Renal cortical epithelial cell (primary cell): Measurements from ENCODE around the gene CD14. TPM values are rescaled to one million over a fixed set of nuclear protein-coding genes. Genes with fewer than 3 reads are reported as not detected.
"Not testable (repeated sequence)": the region's sequence is repeated elsewhere in the genome, so short reads cannot be mapped to it uniquely, and the experiment has no call there.

ENCODE experiments used
- DNase-seq: peaks from one replicate; pipeline ENCODE4 v3.0.0-alpha.2; 2011; ENCODE audit warnings: low read depth
- total RNA-seq: library from RNA; depleted of rRNA; stranded (reverse); fragments of >200 nt; gene quantifications from 2 replicates; pipeline ENCODE4 v1.2.3, GENCODE V29; 2014

Gene CD14
- 5.3 TPM in 1 of 2 replicates, not detected in the other for total RNA-seq

DNA sequence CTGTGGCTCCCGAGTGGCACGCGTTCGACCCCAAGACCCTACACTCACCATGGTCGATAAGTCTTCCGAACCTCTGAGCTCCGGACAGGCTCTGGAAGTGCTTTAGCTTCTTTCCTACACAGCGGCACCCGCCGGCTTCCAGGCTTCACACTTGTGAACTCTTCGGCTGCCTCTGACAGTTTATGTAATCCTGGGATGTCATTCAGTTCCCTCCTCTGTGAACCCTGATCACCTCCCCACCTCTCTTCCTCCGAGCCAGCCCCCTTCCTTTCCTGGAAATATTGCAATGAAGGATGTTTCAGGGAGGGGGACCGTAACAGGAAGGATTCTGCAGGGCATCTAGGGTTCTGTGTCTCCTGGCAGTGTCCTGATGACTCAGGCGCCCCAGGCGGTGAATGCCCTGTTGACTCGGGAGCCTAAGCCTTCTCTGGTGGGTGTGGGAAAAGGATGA, at the start of gene CD14:
Gene CD14 (minus strand): TSS at position 155 of the 451 bp plus-strand sequence. CDS start 104 bp downstream, at position 51.
- peak; percentile 49 for DNase-seq

DNA sequence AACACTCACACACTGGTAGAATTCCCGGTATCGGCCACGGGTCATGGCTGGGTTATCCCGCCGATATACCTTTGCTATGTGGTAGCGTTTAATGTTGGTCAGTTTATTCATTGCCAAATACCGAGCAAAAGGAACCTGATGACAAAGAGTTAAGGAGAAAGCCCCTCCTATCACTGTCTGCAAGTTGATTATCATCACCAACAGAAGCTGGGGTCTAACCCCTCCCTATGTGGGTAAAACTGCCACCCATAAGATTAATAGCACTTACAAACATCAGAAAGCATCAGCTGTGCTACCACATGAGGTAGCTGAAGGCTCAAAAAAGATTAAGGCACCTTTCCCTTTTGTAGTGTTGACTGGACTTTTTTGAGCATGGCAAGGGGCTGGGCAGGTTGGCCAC, 46.0 kb upstream of the CD14 start:
- DNase-seq: no peak

DNA sequence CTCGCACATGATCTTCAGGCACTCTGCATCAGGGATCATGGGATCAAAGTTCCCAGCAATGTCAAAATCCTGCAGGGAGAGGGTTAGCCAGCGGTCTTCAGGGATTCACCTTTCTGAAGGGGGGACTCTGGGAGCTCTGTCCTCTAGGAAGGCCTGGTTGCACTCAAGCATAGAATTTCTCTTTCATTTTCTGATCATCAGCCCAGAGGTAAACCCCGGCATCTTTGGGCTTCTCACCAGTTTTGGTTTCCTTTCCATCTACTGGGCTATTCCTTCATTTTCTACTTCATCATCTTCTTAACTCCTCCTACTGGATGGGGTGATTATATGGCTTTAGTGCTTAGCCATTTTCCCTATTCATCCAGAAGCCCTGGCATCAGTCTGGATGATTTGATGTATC, 45.0 kb upstream of the CD14 start:
- DNase-seq: no peak

DNA sequence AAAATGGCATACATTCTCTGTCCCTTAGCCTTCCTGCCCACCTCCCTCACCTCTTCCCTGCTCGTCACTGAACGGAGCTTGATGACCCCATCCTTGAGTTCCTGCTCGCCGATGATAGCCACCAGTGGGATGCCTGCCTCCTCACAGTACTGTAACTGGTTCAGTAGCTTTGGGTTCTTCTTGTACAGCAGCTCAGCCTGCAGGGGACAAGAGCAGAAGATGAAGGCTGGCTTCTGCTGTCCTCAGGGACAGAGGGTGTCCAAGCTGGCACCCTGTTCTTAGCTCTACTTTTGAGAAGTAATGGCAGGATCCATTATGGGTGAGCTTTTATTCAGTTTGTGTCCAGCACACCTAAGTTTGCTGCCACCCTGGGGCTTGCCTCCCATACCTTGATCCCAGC, 41.7 kb upstream of the CD14 start:
- no peak for DNase-seq

DNA sequence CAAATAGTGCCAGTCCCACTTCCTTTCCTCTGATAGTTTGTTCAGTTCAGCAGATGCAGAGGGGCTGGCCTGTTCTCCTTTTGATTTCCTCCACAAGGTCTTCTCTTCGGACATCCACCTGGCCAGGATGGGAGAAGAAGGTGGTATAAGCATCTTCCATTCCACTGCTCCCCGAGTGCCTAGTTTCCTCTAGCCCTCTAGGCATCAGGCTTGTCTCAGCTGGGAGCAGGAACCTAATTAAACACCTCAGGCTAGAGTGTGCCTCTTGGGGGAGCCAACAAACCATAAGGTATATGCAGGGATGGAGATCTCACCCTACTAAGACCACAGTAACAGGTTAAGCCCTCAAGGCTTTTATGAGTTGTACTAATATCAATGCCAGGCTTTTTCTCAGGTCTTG, 41.2 kb upstream of the CD14 start:
- DNase-seq: no peak

DNA sequence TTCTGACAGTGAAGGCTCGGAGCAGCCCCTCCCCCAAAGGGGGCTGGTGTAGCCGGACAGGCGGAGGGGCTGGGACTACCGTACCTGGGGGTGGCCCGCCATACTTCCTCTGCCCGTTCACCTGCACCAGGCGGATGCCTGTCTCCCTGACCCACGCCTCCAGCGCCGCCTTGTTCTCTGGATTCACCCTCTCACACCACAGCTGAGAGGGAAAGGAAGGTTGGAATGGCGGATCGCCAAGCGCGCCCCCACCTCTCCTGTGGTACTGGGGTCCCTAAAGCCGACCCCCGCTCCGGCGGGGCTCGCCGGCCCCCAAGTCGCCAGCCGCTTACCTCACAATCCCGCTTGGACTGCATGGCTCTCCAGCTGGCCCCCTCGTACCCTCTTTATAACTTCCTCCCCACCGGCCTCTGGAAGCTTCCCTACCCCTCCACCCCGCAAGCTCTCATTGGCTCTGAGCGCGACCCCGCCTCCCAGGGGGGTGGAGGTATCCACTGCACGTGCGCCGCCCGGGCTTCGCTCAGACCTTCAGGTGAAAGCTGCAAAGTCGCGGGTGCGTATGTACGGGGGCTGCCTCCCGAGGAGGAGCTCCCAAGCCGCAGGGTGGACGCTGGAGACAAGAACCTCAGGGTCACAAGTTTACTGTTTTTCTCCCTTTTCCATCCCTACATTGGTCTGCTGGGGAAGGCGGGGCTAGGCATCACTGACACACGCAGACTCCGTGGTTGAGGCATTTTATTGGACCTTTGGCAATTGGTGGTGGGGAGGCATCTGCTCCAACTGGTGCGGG, 40.4 kb upstream of the CD14 start, which contains the start of gene DND1:
Gene DND1 (minus strand): TSS at position 390 of the 790 bp plus-strand sequence. CDS start 34 bp downstream, at position 356.
- DNase-seq: no peak

DNA sequence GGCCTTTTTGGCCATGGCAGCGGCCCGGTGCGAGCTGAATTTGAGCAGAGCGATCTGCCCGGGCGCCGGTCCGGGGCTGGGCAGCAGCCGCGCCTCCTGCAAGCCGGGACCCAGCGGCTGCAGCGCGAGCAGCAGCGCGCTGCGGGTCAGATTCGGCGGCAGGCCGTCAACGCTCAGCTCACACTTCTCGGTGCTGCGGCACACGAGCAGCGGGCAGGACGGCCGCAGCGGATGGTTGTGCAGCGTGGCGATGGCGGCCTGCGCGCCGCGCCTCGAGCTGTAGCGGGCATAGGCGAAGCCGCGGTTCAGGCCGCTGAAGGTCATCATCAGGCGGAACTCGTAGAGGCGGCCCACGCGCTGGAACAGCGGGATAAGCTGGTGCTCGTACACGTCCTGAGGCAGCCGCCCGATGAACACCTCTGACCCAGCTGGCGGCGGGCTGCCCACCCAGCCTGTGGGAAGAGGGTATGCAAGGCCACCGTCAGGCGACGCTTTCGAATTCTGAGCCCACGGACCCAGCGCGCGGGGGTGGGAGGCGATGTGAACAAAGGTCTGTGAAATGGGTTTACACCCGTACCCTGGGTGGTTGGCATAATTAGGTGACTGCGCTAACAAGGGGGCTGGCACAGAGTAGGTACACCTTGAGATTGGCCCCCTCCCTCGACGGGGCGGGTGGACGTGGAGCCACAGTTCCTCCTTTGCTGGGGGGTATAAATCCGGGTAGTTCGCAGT, 39.6 kb upstream of the CD14 start:
- no peak for DNase-seq

DNA sequence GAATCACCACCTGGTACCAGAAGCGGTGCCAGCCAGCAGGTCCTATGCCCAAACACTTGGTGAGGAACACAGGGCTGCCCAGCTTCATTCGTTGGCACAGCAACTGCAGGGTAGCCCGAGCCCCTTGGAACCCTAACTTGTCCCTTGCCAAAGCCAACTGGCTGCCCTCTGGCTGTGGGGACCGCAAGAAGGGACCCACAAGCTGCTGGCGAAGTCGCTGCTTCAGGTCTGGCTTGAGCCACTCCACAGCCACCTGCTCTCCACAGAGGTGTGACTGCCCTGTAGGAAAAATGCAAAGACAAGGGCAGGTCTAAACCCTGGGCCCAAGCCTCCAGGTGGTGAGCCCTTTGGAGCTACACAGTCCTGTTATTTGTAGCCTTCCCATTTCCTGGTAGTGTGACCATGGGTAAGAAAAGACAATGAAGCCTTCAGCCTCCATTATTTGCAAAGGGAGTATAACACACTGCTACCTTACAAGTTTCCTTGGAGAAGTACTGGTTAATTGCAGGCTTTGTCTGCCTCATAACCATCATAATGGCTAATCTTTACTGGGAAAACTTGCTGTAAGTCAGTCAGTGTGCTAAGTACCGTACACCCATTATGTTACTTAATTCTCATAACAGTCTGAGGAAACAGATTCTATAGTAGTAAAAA, 38.6 kb upstream of the CD14 start:
- DNase-seq: no peak

DNA sequence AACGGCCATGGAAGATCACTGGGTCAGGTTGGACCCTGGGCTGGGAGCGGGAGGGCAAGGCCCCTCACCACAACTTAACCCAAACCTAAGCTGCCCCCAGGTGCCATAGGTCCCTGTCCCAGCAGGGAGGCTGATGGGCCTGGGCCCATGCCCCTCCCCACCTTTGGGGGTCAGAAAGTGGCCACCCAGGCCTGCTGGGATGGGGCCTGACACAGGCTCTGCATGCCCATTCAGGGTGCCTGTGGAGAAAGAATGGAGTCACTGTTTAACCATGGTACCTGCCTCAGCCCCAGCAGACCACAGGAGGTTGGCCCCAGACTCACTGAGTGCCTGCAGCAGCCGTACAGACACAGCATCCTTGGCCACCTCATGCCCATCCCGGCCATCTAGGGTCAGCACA, 38.1 kb upstream of the CD14 start:
- not testable (repeated sequence) for DNase-seq

DNA sequence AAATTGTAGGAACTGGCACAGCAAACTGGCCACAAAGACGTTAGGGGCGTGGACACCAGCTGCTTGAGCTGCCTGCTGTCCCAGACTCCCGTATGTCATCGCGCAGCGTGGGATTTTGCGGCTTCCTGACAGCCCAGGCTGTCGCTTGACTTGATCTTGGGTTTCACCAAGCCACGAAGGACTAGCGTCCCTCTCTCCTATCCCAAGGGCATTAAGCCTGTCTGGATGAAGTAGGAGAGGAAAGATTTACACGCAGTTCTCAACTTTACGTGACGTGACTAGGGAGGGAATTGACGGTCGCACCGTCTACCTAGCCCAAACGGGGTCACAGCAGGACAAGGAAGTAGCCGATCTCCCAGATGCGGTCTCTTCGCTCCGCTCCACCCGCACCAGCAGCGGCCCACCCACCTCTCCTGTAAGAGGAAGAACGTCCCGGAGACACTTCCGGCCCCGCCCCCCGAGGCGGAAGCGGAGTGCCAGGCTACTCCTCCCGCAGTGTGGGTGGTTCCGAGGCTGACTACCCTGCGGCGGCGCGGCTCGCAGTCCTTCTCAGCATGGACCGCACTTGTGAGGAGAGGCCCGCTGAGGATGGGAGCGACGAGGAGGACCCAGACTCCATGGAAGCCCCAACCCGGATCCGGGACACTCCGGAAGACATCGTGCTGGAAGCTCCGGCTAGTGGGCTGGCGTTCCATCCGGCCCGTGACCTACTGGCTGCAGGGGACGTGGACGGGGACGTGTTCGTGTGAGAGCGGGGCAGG, 31.6 kb upstream of the CD14 start, which contains the start of gene WDR55:
Gene WDR55 (plus strand): TSS at position 546 of the 761 bp plus-strand sequence. CDS start 9 bp downstream, at position 555.
- DNase-seq: peak; percentile 86

DNA sequence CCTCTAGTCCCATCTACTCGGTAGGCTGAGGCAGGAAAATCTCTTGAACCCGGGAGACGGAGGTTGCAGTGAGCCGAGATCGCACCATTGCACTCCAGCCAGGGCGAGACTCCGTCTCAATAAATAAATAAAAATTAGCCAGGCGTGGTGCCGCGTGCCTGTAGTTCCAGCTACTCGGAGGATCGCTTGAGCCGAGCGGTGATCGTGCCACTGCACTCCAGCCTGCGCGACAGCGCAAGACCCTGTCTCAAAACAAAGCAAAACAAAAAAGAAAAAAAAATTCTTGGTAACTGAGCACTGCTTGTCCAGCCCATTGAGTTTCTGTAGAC, 31.0 kb upstream of the CD14 start:
- no peak for DNase-seq

DNA sequence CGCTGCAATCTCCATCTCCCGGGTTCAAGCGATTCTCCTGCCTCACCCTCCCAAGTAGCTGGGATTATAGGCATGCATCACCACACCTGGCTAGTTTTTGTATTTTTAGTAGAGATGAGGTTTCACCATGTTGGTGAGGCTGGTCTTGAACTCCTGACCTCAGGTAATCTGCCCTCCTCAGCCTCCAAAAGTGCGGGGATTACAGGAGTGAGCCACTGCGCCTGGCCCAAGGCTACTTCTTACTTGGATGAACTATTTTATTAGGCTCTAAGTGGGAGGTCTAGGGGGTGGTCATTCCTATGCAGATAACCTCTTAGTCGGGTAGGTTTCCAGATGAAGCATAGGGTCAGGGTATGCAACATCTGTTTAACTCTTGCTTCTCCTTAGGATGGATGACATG, 27.4 kb upstream of the CD14 start:
- not testable (repeated sequence) for DNase-seq

DNA sequence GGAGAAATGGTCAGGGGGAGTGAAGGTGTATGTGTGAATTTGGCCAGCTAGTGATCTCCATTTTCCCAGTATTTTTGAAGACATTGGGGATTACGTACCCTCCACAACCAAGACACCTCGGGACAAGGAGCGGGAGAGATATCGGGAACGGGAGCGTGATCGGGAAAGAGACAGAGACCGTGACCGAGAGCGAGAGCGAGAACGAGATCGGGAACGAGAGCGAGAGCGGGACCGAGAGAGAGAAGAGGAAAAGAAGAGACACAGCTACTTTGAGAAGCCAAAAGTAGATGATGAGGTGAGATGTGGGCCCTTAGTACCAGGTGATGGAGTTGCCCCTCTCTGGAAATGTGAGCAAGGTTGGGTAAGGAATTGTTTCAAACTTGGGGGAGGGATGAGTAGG, 25.9 kb upstream of the CD14 start:
- DNase-seq: no peak

DNA sequence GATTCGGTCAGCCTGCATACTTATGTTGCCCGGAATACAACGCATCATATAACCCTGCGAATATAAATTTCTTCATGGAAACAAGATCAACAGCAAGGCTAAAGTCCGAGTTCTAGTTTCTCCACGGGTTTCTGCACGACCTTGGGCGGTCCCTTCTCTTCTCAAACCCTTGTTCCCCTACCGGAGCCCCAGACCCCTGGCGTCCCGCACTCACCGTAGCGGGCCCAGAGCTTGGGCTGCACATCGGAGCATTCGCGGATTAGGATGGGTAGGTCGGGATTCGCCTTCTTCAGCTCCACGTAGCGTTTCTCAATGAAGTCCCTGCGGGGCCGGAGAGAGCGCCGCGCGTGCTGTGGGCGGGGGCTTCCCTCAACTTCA, 14.1 kb upstream of the CD14 start:
- no peak for DNase-seq

DNA sequence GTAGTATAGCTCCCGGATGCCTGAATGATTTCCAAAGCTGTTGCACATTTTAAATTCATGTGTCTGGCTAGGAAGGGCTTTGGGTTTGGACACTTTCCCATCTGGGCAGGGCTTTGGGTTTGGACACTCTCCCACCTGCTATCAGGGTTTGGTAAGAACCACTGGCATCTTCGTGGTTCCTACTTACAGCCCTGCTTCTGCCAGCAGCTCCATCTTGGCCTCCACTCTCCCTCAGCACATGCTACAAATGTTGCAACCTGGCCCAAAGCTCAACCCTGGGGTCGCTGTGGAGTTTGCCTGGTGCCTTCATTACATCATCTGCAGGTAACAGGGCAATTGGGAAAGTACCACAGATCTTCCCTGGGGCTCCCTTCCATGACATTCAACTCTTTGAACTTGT, 9.7 kb upstream of the CD14 start:
- peak; percentile 64 for DNase-seq

DNA sequence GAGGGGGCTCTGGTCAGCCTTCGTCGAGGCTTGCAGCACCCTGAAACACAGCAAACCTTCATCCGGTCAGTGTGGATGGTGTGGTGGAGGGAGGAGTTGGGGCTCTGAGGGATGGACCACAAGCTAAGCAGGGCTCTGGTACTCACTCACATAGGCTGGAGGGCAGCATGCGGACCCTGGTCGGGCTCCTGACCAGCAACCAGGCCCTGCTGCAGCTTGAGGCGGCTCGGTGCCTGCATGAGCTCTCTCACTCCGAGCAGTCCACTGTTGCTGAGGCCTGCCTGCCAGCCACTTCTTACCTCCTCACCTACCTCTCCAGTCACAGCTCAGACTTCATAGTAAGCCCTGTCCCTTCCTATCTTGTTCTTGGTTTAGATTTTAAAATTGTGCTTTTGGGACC, 8.7 kb upstream of the CD14 start:
- no peak for DNase-seq

DNA sequence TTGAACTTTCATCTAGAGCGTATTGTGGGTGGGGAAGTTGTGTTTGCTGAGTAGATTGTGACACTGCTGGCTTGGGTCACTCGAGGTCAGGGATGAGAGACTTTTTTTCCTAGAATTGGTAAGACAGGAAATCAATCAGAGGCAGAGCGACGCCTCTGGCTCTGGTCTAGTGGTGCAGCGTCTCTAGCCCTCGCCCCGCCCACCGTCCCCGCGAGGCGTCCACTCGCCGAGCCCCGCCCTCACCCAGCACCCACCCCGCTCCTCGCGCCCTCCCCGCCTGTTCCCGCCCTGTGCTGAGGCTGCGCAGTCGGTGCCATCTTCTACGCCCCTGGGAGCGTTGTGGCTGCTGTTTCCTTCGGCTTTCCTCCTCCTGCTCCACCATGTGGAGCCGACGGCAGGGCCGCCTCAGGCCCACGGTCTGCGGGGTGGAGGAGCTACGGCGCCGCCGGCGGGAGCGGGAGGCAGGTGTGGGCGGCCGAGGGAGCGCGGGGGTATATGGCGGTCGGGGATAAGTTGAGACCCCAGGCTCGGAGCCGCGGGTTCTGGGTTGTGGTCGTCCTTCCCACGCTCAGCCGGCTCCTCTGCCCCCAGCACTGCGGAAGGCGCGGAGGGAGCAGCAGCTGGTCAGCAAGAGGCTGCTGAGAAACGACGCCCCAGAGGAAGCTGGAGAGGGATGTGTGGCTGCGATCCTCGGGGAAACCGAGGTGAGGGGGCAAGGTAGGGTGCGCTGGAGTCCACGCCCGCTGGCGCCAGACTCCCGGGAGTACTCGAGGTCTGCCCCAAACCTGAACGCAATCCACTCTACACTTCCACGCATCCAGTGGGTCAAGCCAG, 6.4 kb upstream of the CD14 start, which contains the start of gene TMCO6:
Gene TMCO6 (plus strand): TSS at position 304 of the 834 bp plus-strand sequence. CDS start 77 bp downstream, at position 381.
- DNase-seq: peak; percentile 90

DNA sequence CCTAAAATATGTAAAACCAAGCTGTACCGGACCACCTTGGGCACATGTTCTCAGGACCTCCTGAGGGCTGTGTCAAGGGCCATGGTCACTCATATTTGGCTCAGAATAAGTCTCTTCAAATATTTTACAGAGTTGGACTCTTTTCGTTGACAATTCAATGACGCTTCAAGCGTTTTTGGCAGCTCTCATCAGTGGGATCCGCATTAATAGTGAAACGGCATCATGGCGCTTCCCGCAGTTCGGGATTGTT, 5.8 kb upstream of the CD14 start:
- DNase-seq: not testable (repeated sequence)

DNA sequence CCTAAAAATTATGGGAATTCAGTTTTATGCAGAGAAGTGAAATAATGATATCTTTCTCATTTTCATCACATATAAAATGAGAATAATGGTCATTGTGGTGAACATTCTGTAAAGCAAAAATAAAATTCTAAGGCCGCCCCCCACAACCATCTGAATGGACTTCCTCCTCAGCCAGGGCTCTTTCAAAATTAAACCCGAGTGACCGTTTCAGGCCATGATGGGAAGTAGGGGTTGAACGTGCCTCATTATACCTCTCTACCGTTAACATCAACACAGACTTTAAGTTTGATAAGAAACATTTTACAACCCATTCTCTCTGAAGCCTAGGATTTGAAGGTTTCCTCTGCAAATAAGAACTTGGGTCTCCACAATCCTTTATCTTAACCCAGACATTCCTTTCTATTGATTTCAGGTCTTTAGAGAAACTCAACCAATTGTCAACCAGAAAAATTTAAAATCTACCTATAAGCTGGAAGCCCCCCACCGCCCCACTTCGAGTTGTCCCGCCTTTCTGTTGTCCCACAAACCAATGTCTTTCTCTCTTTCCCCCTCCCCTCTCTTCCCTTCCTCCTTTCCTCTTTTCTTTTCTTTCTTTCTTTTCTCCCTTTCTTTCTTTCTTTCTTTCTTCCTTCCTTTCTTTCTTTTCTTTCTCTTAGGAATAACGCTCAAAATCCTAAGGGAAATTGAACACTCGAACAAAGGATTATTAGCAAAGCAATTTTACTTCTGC, 4.6 kb upstream of the CD14 start:
- no peak for DNase-seq
